Activated CD4-positive, alpha-beta T cell treated with anti-CD3 and anti-CD28 coated beads for 36 hours (primary cell): ENCODE data around the gene HDAC3. TPM values are rescaled to one million over a fixed set of nuclear protein-coding genes. Genes with fewer than 3 reads are reported as not detected.

Experiments
- ATAC-seq: fragments of 200-7000 bp; cut with Tn5 transposase; one replicate; pipeline ENCODE4 v1.10.0; 2021; ENCODE audit warnings: mild to moderate bottlenecking, moderate library complexity
- CTCF ChIA-PET: fragments of 350-600 bp; sonication (Branson Sonifier 250); formaldehyde crosslinking; loops from one replicate; lab custom pipeline; 2021; ENCODE audit warnings: antibody characterized with exemption; lab: Charles Lee
- POLR2A ChIA-PET: fragments of 350-600 bp; sonication (Branson Sonifier 250); formaldehyde crosslinking; loops from one replicate; lab custom pipeline; 2021; ENCODE audit warnings: antibody characterized with exemption, inconsistent platforms; lab: Charles Lee
- DNase-seq: peaks from one replicate; pipeline ENCODE4 v3.0.0-alpha.2; 2020
- H3K27ac Mint-ChIP-seq: one replicate; pipeline ENCODE4 v1.8.0; 2021; ENCODE audit warnings: mixed read lengths
- H3K27me3 Mint-ChIP-seq: one replicate; pipeline ENCODE4 v1.8.0; 2021; ENCODE audit warnings: mixed read lengths
- H3K36me3 Mint-ChIP-seq: one replicate; pipeline ENCODE4 v1.8.0; 2021; ENCODE audit warnings: low read depth, mixed read lengths
- H3K4me1 Mint-ChIP-seq: one replicate; pipeline ENCODE4 v1.8.0; 2021; ENCODE audit warnings: mixed read lengths
- H3K4me3 Mint-ChIP-seq: one replicate; pipeline ENCODE4 v1.8.0; 2021; ENCODE audit warnings: mild to moderate bottlenecking, moderate library complexity, mixed read lengths
- H3K9me3 Mint-ChIP-seq: one replicate; pipeline ENCODE4 v1.8.0; 2021; ENCODE audit warnings: low read depth, mixed read lengths
- intact Hi-C, 2 experiments: fragments of 100-400 bp; cut with DNase I in 1 of 2; cut with micrococcal nuclease in 1 of 2; formaldehyde crosslinking; loops; one replicate each; pipeline versions ENCODE4 v1.14.2 to v1.15.1; 2022 to 2024; cut with DNase I, micrococcal nuclease
- total RNA-seq, 2 experiments: library from RNA; stranded (reverse); gene quantifications; one replicate each; pipeline ENCODE4 v1.2.3, GENCODE V29; 2021

The HDAC3 gene
- total RNA-seq, 2 experiments from 2014 or later, result 85.9 to 88.6 TPM

DNA sequence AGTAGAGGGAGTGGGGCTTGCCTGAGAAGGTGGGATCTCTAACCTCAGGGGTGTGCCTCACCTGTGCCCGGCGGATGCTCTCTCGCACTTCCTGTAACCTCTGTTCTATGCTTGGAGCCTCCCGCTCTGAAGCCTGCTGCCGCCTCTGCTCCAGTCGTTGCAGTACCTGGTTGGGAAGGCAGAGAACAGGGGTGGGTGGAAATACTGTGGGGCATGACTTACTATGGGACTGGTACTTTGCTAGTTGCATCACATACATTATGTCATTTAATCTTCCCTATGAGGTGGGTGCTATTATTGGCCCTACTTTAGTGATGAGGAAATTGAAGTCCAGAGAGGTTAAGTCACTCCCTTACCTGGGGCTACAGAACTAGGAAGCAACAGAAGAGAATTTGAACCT lies 9.4 kb upstream of the HDAC3 start:
- intact Hi-C loops, result no loop called here
- ATAC-seq (no peak), DNase-seq (no peak)
- POLR2A ChIA-PET, result interaction anchor here (0.7 kb wide), 1 partner anchor 9 kb away, joined by 3 read pairs; the partner anchor contains the start of genes HDAC3 and RELL2
- H3K27ac Mint-ChIP-seq, result no peak overlapping the region
- CTCF ChIA-PET, result interaction anchor here (0.6 to 2.6 kb wide), 3 partner anchors 13 to 124 kb away, joined by 3 to 12 read pairs (median 4); no protein-coding TSS in a partner anchor
- H3K9me3 Mint-ChIP-seq, result no peaks in the 10 kb centered on the region
- no peak overlapping the region for H3K4me3 Mint-ChIP-seq
- H3K36me3 Mint-ChIP-seq, result peaks cover 19% of the 10 kb centered on the region
- H3K27me3 Mint-ChIP-seq, result no peaks in the 10 kb centered on the region
- peaks cover 21% of the 10 kb centered on the region for H3K4me1 Mint-ChIP-seq

GRCh38 chr5:141641634-141642267 lies 5.1 kb upstream of the HDAC3 start:
- Mint-ChIP-seq H3K4me3 (no peak overlapping the region), H3K27ac (peak overlapping the region; percentile 2), H3K9me3 (no peaks in the 10 kb centered on the region), H3K36me3 (peaks cover 39% of the 10 kb centered on the region), H3K4me1 (peaks cover 22% of the 10 kb centered on the region), H3K27me3 (no peaks in the 10 kb centered on the region)
- CTCF ChIA-PET, result interaction anchor here (0.5 to 3.1 kb wide), 14 partner anchors 9 to 320 kb away, joined by 3 to 30 read pairs (median 4); partner anchors contain the start of genes DIAPH1 and FCHSD1
- POLR2A ChIA-PET, result interaction anchor here (1.0 to 1.7 kb wide), 2 partner anchors 9 to 50 kb away, joined by 4 read pairs; partner anchors contain the start of gene FCHSD1
- peak; percentile 42 for DNase-seq
- ATAC-seq, result peak; percentile 63
- intact Hi-C loops, result loop anchor here in 1 of 2 experiments (1.0 kb wide), 1 partner anchor 49 kb away; no protein-coding TSS in a partner anchor

DNA sequence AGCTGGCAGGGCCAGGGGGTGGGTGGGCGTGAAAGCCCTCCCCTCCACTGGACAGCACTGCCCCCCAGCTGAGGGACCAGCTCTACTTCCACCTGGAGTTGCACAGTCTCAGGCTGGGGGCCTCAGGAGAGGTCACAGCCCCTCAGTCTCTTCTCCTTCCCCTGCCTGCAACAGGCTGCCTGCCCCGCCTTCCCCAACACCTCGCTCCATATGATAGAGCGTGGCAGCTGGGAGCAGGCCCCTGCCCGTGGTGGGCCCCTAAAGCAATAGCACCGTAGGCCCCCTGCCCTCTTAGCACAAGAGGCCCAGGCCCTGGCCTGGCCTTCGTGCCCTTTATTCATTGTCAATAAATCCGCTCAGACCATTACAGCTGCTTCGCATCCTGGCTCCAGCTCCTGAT lies 4.0 kb upstream of the HDAC3 start:
- Mint-ChIP-seq H3K36me3 (peaks cover 39% of the 10 kb centered on the region), H3K9me3 (no peaks in the 10 kb centered on the region), H3K27me3 (no peaks in the 10 kb centered on the region), H3K27ac (no peak overlapping the region), H3K4me3 (no peak overlapping the region), H3K4me1 (peaks cover 26% of the 10 kb centered on the region)
- ChIA-PET POLR2A (interaction anchor here (1.7 kb wide), 1 partner anchor 49 kb away, joined by 4 read pairs; no protein-coding TSS in a partner anchor), CTCF (interaction anchor here (1.1 to 3.1 kb wide), 5 partner anchors 10 to 320 kb away, joined by 3 to 30 read pairs (median 4); no protein-coding TSS in a partner anchor)
- ATAC-seq (no peak), DNase-seq (no peak)
- intact Hi-C loops, result no loop called here

DNA sequence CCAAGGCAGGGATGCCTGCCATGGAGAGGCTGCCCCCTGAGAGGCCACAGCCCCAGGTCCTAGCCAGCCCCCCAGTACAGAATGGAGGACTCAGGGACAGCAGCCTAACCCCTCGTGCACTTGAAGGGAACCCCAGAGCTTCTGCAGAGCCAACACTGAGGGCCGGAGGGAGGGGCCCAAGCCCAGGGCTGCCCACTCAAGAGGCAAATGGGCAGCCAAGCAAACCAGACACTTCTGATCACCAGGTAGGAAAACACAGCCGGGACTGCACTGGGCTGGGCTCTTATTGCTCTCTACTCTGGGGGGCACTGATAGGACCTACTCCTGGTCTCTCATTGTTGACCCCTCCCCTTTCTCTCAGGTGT lies 3.4 kb upstream of the HDAC3 start:
- no peak overlapping the region for H3K27ac Mint-ChIP-seq
- no peak overlapping the region for H3K4me3 Mint-ChIP-seq
- H3K36me3 Mint-ChIP-seq, result peaks cover 40% of the 10 kb centered on the region
- DNase-seq, result no peak
- no peak for ATAC-seq
- no peaks in the 10 kb centered on the region for H3K27me3 Mint-ChIP-seq
- POLR2A ChIA-PET, result no interaction called here
- intact Hi-C loops, result no loop called here
- H3K4me1 Mint-ChIP-seq, result peaks cover 33% of the 10 kb centered on the region
- H3K9me3 Mint-ChIP-seq, result no peaks in the 10 kb centered on the region
- CTCF ChIA-PET, result interaction anchor here (0.6 to 4.6 kb wide), 6 partner anchors 9 to 81 kb away, joined by 3 to 30 read pairs (median 8); no protein-coding TSS in a partner anchor

DNA sequence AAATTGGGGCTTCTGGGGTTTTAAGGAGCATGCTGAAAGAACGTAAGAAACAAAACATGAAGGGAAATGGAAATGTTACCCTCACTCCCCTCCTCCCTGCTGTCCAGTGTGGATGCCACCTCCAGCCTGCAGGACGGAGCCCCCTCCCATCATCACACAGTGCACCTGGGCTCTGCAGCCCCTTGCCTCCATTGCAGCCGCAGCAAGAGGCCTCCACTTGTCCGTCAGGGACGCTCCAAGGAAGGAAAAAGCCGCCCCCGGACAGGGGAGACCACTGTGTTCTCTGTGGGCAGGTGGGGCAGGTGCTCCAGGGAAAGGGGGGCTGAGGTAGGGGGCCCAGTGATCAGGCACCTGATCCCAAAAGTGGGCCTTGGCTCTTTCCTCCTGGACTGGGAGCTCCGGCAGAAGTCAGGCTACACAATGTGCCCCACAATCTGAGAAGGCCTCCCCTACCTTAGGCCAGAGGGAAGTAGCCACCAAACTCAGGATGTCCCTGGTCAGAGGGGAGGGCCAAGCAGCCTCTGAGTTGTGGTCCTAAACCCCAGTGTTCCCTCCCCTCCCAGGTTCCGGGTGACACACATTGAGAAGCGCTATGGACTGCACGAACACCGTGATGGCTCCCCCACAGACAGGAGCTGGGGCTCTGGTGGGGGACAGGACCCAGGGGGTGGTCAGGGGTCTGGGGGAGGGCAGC lies 2.9 kb upstream of the HDAC3 start:
- intact Hi-C loops, result loop anchor here in 1 of 2 experiments (5.0 kb wide), 1 partner anchor 317 kb away; the partner anchor contains the start of gene TAF7
- Mint-ChIP-seq H3K4me3 (no peak overlapping the region), H3K36me3 (peaks cover 41% of the 10 kb centered on the region), H3K27ac (peak overlapping the region; percentile 37), H3K4me1 (peaks cover 38% of the 10 kb centered on the region), H3K27me3 (no peaks in the 10 kb centered on the region), H3K9me3 (no peaks in the 10 kb centered on the region)
- DNase-seq, result no peak
- no peak for ATAC-seq
- POLR2A ChIA-PET, result no interaction called here
- CTCF ChIA-PET, result interaction anchor here (0.6 to 4.6 kb wide), 5 partner anchors 9 to 81 kb away, joined by 4 to 25 read pairs (median 14); no protein-coding TSS in a partner anchor

GRCh38 chr5:141638771-141639170 lies 2.1 kb upstream of the HDAC3 start:
- Mint-ChIP-seq H3K27me3 (no peaks in the 10 kb centered on the region), H3K27ac (peak overlapping the region; percentile 92), H3K4me1 (peaks cover 45% of the 10 kb centered on the region), H3K36me3 (peaks cover 43% of the 10 kb centered on the region), H3K4me3 (peak overlapping the region; percentile 92), H3K9me3 (no peaks in the 10 kb centered on the region)
- DNase-seq (no peak), ATAC-seq (no peak)
- ChIA-PET CTCF (interaction anchor here (1.2 to 4.6 kb wide), 5 partner anchors 10 to 75 kb away, joined by 3 to 25 read pairs (median 14); no protein-coding TSS in a partner anchor), POLR2A (interaction anchor here (0.5 to 2.8 kb wide), 2 partner anchors 30 to 47 kb away, joined by 3 to 10 read pairs; no protein-coding TSS in a partner anchor)
- intact Hi-C loops, result loop anchor here (1.0 to 5.0 kb wide), 3 partner anchors 13 to 316 kb away; partner anchors contain the start of genes FCHSD1 (in 1 of the 2) and TAF7 (in 1 of the 2)

- Mint-ChIP-seq H3K27ac (peak overlapping the region; percentile 92), H3K4me3 (peak overlapping the region; percentile 92), H3K27me3 (no peaks in the 10 kb centered on the region), H3K36me3 (peaks cover 45% of the 10 kb centered on the region), H3K4me1 (peaks cover 47% of the 10 kb centered on the region), H3K9me3 (no peaks in the 10 kb centered on the region)
- ChIA-PET POLR2A (interaction anchor here (0.5 to 2.8 kb wide), 6 partner anchors 13 to 331 kb away, joined by 3 to 17 read pairs (median 8); partner anchors contain the start of genes DELE1, DIAPH1, FCHSD1 and RNF14), CTCF (interaction anchor here (0.5 to 10.7 kb wide), 13 partner anchors 11 to 241 kb away, joined by 3 to 161 read pairs (median 9); partner anchors contain the start of gene DIAPH1)
- DNase-seq (peak; percentile 73), ATAC-seq (peak; percentile 39)
- intact Hi-C loops, result loop anchor here (1.0 to 5.0 kb wide), 3 partner anchors 13 to 316 kb away; partner anchors contain the start of genes FCHSD1 (in 1 of the 2) and TAF7 (in 1 of the 2)
These were observed 1.2 kb upstream of the HDAC3 start for GRCh38 chr5:141637767-141638419.

GRCh38 chr5:141637123-141637766 lies 596 bp upstream of the HDAC3 start:
- intact Hi-C loops, result loop anchor here in 1 of 2 experiments (5.0 kb wide), 1 partner anchor 315 kb away; the partner anchor contains the start of gene TAF7
- ChIA-PET POLR2A (interaction anchor here (0.5 to 2.8 kb wide), 12 partner anchors 9 to 331 kb away, joined by 3 to 17 read pairs (median 4); partner anchors contain the start of genes DELE1, DIAPH1, FCHSD1 and RNF14), CTCF (interaction anchor here (0.5 to 10.7 kb wide), 21 partner anchors 11 to 323 kb away, joined by 3 to 161 read pairs (median 5); partner anchors contain the start of gene DIAPH1)
- Mint-ChIP-seq H3K27ac (peak overlapping the region; percentile 92), H3K36me3 (peaks cover 48% of the 10 kb centered on the region), H3K4me1 (peaks cover 50% of the 10 kb centered on the region), H3K9me3 (no peaks in the 10 kb centered on the region), H3K4me3 (peak overlapping the region; percentile 92), H3K27me3 (no peaks in the 10 kb centered on the region)
- ATAC-seq (peak; percentile 46), DNase-seq (peak; percentile 70)

DNA sequence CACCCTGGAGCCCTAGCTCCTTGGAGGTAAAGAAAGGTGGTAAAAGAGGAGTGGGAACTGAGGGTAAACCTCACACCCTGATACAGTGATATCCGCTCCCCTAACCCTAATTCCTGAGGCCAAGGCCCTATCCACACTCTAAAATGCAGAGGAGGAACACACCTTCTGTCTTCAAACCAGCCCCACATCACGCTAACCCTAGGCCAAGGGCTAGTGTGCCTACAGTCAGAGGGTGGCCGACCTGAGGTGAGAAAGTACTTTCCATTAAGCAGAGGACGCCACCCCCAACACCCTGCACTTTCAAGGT lies 590 bp downstream of the HDAC3 start:
- peaks cover 44% of the 10 kb centered on the region for H3K36me3 Mint-ChIP-seq
- peak overlapping the region; percentile 72 for H3K27ac Mint-ChIP-seq
- no peak for DNase-seq
- ChIA-PET POLR2A (interaction anchor here (1.2 to 2.3 kb wide), 5 partner anchors 10 to 287 kb away, joined by 3 to 17 read pairs (median 6); partner anchors contain the start of genes DELE1, DIAPH1 and FCHSD1), CTCF (interaction anchor here (1.1 to 10.7 kb wide), 10 partner anchors 10 to 325 kb away, joined by 4 to 161 read pairs (median 12); partner anchors contain the start of gene DIAPH1)
- peaks cover 40% of the 10 kb centered on the region for H3K4me1 Mint-ChIP-seq
- intact Hi-C loops, result loop anchor here (1.0 to 5.0 kb wide), 6 partner anchors 15 to 314 kb away; partner anchors contain the start of genes FCHSD1 (in 1 of the 2) and TAF7 (in 1 of the 2)
- no peak for ATAC-seq
- no peaks in the 10 kb centered on the region for H3K27me3 Mint-ChIP-seq
- H3K9me3 Mint-ChIP-seq, result no peaks in the 10 kb centered on the region
- H3K4me3 Mint-ChIP-seq, result peak overlapping the region; percentile 92
